GM18502 (cell line): ENCODE results near the gene PRDM13.

Experiments
- ATAC-seq: cut with Tn5 transposase; IDR thresholded peaks from one replicate; pipeline ENCODE4 v1.9.1; 2021; ENCODE audit warnings: mild to moderate bottlenecking; ENCODE audit not compliant: unreplicated experiment, poor library complexity

PRDM13 gene

GRCh38 chr6:99602520-99603420 lies 3.9 kb upstream of the PRDM13 start:
- no peak for ATAC-seq

DNA sequence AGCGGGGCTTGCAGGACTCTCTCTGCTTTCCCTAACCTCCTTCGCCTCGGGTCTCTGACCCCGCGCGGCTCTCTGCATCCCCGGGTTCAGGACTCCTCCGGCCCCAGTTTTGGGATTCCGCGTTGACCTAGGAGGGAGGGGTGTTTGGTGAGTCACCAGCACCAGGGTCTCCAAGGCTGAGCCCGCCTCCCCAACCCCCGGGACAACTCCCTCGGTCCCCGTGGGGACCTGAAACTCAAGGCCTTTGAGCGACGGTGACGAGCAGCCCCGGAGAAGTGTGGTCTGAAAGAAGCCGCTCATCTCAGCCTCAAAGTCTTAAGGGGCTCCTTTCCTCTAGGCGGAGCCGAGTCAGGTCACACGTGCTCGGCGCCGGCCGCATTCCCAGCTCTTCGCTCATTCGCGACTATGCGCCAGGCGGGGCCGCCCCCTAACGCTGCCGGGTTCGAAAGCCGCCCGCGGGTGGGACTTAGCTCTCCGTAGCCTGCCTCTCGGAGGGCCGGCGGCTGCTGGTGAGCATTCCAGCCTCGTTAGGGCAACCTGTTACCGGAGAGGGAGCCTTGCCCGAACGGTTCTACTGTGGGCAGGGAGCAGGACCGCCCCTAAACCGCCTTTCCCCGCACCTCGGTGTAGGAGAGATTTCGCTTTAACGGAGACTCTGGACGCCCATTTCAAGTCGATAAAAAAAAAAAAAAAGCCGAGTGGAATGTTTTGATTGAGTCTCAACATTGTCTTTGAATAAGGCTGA lies 3.0 kb upstream of the PRDM13 start:
- ATAC-seq, result peak; percentile 50

DNA sequence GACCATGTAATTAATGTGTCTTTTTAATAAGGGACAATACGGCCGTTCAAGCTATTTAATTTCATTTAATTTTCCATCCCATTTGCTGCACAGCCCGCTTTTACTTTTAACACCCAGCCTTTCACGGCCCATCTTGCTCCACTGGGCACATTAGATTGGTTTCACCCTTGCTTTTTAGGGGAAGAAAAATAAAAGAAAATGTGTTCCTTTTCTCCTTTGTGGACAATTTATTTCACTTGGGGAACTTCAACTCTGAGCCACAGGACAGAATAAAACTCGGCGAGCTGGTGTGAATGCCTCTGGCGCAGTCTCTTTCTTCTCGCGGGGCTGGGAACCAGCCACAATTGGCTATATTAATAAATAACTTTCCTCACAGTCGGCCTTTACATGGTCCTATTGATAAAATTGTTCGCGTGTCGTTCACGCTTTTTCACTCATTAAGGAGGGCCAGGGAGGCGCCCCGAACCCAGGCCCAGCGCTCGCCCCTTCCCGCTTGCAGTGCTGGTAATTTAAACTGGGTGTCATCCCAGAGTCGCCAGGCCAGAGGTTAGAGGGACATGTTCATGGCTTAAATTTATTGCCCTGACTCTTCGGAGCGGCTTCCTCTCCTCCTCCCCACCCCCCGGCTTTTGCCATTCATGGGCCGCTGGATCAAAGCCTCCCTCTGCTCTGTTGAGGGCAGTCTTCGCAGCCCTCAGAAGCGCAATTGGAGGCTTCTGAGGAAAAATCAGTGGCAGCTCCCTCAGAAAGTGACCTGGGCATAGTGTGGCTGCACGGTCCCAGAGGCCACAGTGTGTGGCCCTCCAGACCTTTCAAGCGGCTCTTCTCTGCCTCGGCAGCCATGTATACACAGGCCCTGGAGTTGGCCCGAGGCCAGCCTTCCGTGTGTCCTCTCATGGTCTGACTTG lies 2.2 kb upstream of the PRDM13 start:
- ATAC-seq, result no peak

GRCh38 chr6:99605074-99605734 lies 1.4 kb upstream of the PRDM13 start:
- ATAC-seq, result no peak

GRCh38 chr6:99605911-99606655 lies 550 bp upstream of the PRDM13 start:
- ATAC-seq, result no peak

DNA sequence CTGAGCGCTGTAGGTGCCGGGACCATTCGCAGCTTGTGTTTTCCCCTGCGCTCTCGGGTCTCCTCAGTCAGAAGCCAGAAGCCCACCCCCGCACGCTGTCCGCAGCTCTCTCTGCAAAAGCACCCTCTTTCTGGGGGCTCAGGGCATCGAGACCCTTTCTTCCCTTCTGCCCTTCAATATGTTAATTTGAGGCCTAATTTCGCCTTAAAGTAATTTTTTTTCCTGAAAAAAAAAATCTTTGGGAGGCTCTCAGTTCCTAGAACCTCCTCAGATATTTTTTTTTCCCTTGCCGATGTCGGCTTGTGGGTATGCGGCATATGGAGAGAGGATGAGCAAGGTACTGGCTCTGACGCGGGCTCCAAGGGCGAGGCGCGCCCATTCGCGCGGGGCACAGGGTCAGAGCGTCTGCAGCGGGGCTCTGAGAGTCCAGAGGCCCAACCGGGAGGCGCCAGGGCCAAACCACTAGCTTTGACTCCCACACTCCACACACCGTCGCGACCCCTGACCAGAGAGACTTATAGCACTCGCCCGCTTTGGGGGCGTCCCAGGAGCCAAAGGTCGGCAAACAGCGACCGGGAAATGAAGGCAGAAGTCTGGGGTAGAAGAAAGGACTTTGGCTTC lies 893 bp downstream of the PRDM13 start:
- ATAC-seq, result no peak

- ATAC-seq, result no peak
These were observed 1.6 kb downstream of the PRDM13 start for GRCh38 chr6:99608059-99608885.

DNA sequence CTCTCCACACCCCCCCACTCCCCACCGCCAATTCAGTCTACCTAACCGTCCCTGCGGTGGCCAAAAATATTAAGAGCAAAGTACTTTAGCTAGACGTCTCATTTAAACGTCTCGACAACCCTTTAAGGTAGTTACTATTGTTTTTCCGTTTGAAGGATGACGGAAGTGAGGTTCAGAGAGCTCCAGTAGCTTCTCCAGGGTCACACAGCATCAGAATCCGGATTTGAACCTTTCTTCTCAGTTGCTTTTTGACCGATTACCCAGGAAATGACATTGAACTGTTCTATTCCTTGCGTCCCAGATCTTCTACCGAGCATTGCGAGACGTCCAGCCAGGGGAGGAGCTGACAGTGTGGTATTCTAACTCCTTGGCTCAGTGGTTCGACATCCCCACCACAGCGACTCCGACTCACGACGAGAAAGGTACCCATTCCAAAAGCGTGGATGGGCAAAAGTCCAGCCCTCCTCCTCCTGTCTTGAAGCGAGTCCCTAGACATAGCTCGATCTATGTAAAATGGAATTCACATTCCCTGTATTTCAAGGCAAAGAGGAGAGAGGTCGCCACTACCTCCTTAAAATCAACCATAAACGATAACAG lies 2.4 kb downstream of the PRDM13 start:
- ATAC-seq, result no peak

DNA sequence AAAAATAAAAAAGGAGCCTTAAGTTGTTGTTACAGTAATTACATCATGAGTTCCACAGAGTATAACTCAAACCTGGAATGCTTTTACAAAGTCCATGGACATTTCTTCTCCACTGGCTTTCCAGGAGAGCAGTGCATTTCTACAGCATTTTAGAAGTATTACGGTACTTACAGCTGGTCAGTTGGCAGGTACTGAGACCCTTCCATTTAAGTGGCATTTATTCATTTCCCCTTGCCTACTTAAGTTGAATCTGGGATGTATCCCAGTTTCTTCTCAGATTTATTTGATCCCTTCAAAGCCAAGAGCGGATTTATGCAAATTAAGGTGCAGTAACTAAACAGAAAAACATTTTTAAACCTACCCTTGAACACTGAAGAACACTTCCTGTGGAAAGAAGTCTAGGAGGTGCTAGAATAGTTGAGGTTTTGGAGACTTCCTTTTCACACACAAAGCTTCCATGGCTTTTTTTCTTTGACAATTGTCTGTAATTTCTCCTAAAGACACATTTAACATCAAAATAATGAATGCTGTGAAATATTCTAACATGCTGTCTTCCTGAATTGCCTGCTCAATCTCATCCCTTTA lies 3.4 kb downstream of the PRDM13 start:
- ATAC-seq, result no peak

DNA sequence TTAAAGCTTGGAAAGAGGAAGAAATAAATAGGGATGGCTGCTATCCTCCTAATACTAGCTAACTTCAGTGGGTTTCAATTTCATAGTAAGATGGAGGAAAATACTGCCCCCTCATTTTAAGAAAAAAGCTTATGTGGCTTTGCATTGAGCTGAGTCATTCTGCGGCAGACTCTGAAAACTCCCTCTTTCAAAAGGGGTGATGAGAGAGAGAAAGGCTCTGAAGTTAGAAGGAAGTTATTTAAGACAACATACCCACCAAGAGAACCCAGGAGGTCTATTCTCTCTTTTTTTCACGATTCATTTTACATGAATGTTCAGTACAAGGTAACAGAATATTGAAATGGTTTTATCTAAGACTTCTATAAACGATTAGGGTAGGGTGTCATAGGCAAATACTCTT lies 4.5 kb downstream of the PRDM13 start:
- peak; percentile 71 for ATAC-seq

- peak; percentile 12 for ATAC-seq
These were observed 6.1 kb downstream of the PRDM13 start for GRCh38 chr6:99612551-99613408.

DNA sequence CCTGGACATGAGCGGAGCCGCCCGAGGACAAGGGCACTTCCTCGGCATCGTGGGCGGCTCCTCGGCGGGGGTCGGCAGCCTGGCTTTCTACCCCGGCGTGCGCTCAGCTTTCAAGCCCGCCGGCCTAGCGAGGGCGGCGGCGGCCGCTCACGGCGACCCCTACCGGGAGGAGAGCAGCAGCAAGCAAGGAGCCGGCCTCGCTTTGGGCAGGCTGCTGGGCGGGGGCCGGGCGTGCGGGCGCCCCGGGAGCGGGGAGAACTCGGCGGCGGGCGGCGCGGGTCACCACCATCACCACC lies 6.7 kb downstream of the PRDM13 start:
- ATAC-seq, result peak; percentile 68

DNA sequence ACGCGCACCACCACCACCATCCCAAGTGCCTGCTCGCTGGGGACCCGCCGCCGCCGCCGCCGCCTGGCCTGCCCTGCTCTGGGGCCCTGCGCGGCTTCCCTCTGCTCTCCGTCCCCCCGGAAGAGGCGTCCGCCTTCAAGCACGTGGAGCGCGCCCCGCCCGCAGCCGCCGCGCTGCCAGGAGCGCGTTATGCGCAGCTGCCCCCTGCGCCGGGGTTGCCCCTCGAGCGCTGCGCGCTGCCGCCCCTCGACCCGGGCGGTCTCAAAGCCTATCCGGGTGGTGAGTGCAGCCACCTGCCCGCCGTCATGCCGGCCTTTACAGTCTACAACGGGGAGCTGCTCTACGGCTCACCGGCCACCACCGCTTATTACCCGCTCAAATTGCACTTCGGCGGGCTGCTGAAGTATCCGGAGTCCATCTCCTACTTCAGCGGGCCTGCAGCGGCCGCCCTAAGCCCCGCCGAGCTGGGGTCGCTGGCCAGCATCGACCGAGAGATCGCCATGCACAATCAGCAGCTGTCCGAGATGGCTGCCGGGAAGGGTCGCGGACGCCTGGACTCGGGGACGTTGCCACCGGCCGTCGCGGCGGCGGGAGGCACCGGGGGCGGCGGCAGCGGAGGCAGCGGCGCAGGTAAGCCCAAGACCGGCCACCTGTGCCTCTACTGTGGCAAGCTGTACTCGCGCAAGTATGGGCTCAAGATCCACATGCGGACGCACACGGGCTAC lies 7.2 kb downstream of the PRDM13 start:
- peak; percentile 64 for ATAC-seq

GRCh38 chr6:99614430-99615186 lies 8.0 kb downstream of the PRDM13 start:
- ATAC-seq, result no peak

DNA sequence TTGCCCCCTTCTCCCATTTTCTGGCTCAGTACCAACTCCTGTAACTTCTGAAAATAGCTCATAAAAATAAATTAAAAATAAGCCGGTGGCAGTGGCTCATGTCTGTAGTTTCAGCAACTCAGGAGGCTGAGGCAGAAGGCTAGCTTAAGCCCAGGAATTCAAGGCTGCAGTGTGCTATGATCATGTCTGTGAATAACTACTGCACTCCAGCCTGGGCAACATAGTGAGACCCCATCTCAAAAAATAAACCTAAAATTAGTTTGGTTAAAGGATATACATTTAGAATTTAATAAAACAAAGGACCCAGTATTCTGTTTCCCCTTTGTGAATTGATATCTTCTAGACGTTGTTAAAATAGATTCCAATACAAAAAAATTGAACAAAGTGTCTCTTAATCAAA lies 10.5 kb downstream of the PRDM13 start:
- ATAC-seq, result no peak
